Colon (tissue), 2 donors: ENCODE results near the gene SENP8.

ENCODE experiments used
- FAIRE-seq: peaks from 2 replicates; lab custom pipeline; 2012; peaks lifted over from hg19 to GRCh38; lab: Jason Lieb, UNC
- donor health status: control.
- donor health status: control.

The SENP8 gene

DNA sequence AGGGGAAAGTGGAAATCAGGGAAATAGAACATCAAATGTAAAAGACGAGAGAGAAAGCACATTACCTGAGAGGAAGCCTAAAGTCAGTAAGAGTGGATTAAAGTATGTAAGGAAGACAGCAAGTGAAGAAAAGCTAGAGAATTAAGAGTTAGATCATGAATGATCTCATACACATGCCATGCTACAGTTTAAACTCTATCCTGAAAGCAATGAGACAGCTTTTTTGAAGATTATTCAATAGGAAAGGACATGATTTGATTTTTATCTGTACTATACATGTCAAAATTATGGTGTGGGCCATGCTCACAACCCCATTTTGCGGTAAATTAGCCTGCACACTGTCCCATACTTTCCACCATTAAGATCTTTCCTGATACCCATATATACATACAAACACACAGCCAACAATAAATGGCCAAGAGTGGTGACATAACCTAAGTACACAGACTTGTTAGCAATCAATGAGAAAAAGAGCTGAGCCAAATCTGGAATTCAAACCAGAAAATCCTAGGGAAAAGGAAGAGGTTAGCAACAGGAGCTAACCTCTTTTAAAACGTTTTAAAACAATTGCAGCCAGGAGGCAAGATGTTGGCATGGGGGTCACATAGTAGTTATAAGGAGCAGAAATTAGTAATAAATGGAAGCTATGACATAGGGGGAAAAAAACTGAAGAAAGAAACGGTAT is 4.7 kb upstream of the SENP8 start:
- FAIRE-seq = no peak

DNA sequence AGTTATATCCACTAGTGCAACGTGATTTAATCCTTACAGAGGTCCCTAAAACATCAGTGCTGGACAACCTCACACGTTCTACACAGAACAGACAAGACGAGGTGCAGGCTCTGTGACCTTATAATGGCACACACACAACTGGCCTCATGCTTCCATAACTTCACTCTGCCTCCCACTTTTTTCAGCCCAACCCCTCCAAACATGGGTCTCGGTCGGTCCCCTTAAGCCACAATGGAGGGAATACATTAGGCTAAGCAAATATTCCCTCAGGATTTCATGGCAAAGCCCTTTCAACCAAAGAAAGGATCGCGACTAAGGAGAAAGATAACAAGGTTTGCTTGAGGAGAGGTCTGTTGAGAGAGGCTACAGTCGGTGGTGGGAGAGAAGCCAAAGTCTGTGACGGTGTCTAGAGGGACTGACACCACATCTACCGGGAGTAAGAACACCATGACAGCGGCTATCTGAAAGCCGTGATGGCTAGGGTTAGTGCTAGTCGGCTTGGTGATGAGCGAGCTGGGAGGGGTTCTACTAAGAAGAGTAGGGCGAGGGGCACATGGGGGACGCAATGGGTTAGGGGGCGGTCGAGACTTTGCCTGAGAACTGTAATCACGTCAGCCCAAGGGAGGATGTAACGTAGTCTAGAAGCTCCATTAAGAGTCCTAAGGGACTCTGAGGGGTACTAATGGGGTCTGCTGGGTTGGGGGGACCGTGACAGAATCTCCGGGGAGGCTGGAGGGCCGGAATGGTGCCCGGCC is 1.3 kb upstream of the SENP8 start:
- FAIRE-seq = no peak

DNA sequence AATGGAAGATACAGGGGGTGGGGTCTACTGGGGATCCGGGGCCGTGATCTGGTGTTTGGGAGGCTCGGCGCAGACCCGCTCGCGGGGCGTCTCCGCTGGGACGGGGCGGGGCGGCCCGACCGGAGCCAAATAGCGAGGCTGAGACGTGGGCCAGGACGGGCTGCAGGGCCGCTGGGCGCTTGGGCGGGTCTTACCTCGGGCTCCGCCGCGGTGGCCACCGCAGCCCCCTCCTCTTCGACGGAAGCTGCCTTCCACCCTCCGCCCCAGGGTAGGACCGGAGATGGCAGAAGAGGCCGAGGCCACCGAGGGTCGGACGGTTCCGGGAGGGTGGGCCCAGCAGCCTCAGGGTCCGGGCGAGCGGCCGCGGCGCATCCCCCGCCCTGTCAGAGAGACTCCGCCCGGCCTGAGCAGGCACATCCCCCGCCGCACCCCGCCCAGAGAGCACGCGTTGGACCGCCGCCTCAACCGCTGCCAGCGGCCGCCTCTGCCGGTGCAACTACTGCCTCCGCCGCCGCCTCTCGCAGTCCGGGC is 652 bp upstream of the SENP8 start:
- no peak for FAIRE-seq

DNA sequence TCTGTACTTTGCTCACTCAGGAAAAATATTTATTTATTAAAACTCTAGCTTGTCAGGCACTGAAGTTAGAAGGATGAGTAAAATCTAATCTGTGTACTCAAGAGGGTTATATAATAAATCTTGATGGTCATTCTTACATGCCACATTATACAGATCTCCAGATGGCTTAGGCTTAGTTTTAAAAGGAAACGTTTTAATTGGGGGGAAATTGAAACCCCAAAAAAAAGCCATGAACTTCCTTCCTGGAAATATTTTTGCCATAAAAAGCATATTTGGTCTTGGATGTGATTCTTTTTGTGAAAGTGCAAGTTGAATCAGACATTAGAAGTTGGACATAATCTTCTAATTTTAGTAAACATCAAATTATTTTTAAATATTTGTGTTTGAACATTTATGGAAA is 6.0 kb downstream of the SENP8 start:
- no peak for FAIRE-seq

DNA sequence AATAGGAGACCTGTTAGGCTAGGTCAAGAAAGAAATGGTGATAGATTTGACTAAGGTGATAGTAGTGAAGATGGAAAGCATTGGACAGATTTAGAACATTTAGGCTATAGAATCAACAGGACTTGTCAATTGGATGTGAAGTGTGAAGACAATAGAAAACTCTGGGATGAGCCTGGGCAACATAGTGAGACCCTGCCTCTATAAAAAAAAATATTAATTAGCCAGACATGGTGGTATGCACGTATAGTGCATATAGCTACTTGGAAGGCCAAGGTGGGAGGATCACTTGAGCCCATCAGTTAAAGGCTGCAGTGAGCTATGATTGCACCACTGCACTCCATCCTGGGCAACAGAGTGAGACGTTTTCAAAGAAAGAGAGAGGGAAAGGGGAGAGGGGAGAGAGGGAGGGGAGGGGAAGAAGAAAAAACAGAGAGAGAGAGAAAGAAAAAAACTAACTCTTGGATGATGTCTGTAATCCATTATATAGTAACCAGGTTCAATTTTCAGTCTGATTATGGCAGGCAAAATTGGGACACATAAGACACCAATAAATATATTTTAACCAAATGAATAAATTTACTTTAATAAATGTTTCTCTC is 9.6 kb downstream of the SENP8 start:
- no peak for FAIRE-seq

DNA sequence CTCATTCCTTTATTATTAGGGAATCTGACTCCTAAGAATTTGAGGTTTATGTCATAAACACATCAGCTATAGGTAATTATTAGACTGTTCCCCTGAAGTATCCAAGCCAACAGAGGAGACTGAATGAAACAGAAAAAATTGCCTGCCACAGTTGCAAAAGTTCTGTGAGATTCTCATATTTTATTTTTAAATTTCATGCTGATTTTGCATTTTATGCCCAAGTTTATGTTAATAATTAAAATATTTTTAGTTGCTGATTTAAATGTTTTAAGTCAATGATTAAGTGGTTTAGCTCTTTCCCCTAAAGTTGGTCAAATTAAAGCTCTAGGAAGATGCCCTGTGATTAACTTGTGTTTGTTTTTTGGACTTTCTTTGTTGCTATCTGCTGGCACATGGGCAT is 10.2 kb downstream of the SENP8 start:
- FAIRE-seq = no peak

DNA sequence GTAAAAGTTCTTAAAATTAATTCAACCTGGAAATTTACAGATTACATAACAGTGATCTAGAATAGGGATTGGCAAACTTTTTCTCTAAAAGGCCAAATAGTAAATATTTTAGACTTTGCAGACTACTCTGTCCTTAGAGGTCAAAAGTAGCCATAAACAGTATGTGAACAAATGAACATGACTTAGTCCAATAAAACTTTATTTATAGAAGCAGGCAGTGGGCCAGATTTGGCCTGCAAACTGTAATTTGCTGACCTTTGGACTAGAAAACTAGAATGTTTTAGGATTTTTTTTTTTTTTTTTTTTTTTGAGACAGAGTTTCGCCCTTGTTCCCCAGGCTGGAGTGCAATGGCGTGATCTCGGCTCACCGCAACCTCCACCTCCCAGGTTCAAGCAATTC is 12.1 kb downstream of the SENP8 start:
- no peak for FAIRE-seq

DNA sequence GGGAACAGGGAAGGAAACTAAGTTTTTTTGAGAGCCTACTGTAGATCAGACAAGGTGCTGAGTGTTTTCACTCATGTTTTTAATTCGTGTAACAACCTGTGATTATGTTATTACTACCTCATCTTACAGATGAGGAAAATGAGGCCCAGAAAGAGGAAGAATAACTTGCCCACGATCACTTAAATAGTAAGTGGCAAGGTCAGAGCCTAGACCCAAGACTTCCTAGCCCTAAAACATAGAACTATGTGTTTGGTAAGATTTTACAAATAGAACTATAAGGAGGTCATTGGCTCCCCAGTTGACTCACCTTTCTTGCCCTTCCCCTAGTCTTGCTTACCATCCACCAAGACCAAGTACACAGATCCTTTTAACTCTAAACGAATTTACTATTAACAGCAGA is 13.7 kb downstream of the SENP8 start:
- FAIRE-seq = no peak

DNA sequence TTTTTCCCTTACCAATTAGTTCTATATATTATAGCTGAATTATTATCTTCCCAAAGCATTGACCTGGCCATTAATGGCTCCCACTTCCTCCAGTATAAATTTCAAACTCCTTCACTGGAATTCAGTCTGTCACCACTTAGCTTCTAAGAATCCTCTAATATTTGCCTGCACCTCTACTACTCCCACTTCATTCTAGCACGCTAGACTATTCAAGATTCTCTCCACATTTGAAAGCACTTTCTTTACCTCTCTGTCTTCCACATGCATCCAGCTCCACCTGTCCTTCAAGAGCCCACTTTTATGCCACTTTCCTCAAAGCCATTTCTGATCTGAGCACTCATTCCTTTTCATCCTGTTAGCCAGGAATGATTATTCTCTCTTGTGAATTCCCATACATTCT is 15.0 kb downstream of the SENP8 start:
- no peak for FAIRE-seq

DNA sequence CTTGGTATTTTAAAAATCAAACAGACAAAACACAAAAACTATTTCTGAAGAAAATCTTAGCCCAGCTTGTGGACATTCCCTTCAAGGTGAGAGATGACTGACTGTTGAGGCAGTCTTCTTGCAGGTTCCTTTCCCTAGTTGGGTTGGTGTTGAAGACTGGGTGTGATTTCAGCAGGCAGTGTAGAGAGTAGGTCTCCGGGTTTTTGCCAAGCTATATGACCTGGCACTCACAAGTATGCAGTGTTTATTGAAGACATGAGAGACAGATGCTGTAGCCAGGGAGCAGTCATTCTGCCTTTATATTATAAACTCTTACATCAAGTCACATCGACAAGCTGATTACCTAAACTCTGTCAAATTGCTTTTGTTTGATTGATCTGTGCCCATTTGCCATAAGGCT is 17.5 kb downstream of the SENP8 start:
- no peak for FAIRE-seq

DNA sequence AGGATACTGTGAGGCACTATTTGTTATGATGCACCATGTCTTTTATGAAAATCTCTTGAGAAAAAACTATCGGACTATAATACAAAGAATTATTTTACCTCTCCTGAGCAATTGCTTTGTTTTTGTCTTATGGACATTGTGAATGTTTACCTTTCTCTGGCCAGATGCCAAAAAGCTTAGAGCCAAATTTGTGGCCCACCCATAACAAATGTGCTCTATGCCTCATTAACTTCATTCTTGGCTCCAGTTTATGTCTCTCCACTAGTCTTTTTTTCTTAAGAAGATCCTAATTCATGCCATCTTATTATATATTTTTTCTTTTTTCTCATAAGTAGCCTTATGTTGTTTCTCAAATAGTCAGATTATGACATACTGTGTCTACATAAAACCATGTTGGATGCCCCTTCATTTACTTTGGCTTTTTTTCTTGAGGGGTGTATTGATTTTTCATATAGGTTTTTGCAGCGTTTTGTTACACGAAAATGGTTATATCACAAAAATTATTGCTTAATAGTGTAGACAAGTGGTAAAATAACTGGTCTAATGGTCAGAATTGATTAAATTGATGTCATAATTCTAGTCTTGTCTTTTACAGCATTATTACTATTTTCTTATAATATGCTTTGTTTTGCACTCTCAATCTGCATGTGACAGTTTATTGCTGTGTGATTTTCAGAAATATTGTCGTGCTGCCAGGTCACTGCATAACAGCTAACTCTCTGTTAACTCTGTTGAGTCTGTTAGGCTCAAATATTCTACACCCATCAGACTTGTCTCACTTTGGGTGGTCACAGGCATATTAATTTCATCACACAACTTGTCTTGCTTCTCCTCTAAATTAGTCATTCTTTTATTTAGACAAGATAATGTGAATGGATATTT is 18.2 kb downstream of the SENP8 start:
- no peak for FAIRE-seq

DNA sequence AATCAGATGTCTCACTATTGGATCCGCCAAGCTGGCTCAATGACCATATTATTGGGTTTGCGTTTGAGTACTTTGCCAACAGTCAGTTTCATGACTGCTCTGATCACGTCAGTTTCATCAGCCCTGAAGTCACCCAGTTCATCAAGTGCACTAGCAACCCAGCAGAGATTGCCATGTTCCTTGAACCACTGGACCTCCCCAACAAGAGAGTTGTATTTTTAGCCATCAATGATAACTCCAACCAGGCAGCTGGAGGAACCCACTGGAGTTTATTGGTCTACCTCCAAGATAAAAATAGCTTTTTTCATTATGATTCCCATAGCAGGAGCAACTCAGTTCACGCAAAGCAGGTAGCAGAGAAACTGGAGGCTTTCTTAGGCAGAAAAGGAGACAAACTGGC is 21.5 kb downstream of the SENP8 start:
- no peak for FAIRE-seq

DNA sequence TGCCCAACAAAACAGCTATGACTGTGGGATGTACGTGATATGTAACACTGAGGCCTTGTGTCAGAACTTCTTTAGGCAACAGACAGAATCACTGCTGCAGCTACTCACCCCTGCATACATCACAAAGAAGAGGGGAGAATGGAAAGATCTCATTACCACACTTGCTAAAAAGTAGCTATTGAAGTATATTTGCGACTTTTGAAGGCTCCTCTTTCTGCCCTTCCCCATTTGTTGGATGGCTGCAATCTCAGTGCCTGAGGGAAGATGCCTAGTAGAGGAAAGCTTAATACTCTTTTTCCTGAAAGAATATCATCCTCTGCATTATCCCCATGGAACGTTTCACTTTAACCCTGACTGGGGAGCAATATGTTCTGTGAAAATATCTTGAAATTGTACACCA is 21.9 kb downstream of the SENP8 start:
- FAIRE-seq = no peak

DNA sequence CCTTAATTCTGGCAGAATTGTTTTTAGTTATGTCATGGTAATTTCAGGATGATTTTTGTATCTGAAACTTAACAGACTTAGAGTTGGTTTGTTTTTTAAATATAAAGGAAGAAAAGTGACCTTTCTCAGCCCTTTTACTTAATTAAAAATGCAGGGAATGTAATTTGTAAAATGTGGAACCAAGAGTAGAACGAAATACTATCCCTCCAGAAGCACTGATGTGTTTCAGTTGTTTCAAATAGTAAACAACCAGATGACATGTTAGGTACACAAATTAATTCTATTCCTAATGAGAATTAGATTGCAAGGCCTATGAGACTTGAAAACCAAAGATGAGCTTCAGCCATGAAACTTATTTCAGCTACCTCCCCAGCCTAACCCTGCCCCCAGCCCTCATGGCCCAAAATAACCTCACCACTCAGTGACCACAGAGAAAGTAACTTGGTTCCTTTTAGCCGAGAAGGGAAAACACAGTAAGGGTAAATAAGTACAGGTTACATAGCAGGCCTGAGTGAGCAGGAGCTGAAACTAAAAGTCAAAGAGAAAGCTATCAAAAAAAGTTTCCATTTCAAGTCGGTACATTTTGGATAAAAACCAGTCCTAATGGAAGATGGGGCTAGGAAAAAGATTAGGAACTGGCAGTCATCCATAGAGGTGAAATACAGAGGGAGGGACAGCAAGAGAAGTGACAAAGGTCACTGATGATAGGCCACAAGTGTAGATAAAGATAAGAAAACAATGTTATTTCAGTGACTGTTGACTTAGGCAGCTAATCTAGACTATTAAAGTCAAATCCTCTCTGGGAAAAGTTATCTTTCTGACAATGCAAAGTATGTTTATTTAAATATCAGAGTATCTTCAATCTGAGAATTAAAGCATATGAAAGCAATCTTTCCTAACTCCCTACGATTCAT is 23.2 kb downstream of the SENP8 start:
- no peak for FAIRE-seq

DNA sequence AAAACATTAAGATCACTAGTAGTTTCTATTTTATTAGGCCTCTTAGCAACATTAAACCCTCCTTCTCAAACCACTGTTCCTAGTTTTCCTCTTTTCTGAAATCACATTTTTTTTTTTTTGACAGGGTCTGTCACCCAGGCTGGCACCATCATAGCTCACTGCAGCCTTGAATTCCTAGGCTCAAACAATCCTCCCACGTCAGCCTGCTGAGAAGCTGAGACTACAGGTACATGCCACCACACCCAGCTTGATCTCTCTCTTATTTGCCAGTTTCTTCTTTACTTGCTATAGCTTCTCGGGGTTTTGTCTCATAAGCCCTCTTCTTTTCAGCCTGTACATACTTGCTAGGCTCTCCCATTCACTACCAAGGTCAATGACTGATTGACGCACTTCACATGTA is 28.0 kb downstream of the SENP8 start:
- no peak for FAIRE-seq

DNA sequence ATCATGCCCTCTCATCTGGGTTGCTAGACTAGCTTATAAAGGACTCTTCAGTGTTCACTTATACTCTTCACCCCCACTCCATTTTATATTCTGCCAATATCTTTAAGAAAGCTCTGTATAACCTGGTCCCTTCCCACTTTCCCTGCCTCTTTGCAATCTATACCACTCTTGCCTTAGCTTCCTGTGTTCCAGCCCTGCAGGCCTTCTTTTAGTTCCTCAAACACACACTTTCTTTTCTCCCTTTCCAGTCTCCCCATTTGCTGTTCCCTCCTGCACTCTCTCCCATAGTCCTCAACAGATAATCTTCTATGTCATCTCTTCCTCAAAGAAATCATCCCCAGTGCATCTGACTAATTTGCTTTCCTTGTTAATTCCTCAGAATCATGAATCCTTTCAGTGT is 28.7 kb downstream of the SENP8 start:
- FAIRE-seq = no peak

DNA sequence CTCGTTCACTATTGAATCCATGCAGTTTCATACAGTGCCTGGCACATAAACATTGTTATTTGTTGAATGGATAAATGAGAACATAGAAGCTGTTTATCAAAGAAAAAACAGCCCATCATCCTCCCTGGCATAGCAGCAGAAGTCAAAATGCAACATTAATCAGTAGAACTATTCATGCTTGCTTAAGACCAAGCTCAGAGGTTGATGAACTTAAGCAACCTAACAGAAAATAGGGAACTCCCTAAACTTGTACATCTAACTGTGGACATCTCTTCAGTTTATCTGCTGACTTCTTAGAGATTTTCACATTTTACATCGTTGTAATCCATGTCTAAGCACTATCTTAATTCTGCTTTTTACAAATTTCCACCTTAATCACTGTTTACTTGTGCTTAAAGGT is 29.2 kb downstream of the SENP8 start:
- no peak for FAIRE-seq

DNA sequence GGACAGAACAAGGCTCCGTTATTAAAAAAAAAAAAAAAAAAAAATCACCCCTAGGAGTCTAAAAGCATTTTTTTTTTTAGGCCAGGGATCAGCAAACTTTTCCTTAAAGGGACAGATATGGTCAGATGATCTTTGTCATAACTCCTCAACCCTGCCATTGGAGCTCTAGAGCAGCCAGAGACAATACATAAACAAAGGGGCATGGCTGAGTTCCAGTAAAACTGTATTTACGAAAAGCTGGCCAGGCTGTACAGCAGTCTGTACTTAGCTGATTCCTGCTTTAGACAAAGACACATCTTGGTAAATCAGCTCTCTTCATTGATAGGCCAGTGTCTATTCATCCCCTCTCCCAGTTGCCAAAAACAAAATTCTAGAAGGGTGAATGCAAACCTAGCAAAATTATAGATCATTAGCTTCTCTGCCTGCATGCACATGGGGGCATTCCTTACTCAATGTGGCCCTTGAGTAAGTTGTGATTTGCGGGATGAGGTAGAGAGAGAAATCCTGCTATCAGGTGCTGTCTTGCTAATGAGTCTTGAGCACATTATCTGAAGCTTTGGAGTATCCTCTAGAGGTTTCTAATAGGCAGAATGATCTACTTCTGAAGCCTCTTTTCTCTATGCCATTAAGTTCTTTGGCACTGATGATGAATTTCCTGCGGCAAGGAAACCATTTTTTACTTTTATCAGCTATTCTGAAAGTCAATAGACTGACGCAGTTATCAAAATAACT is 35.2 kb downstream of the SENP8 start:
- FAIRE-seq = no peak

DNA sequence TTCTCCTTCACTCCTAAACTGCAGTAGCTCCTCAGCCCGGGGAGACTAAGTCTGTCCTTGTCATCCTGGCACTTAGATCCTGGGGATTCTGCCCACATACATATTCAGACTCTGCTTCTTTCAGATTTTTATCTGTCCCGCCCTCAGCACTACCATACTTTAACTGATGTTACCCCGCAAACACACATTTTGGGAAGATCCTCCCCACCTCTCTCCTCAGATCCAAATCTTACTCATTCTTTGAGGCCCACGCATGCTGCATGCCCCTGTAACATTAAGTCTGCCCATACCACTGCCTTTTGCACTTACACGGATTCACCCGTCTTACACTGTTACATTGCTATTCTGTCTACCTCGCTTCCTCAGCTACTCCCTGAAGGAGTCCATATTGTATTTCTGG is 36.1 kb downstream of the SENP8 start:
- FAIRE-seq = no peak

DNA sequence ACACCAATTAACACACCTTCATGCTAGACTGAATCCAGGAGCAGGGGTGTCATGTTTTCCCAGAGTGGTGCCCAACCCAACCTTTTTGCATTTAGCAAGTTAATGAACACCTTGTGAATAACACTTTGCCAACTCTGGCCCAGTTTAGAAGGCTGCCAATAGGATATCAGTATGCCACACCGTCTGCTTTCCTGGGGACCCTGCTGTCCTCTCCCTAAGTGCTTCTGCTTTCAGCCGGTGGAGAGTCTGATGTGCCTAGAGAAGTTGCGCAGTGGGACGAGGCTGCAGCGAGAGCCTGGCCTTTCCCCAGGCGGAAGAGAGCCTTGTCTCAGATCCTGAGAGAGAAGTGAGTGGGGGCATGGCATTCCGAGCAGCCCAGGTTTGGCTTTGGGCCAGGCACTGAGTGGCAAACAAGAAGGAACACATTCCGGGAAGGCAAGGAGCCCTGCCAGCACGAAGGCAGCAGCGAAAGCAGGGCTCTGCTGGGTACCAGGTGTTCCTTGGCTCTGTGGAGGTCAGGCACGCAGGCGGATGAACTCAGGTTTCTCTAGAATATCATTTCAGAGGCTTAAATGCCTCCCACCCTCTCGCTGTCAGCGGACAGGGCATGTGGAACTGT is 36.9 kb downstream of the SENP8 start:
- FAIRE-seq = no peak
